Endothelial cell of umbilical vein (primary cell): ENCODE data around the gene ZNF689. TPM values are rescaled to one million over a fixed set of nuclear protein-coding genes. Genes with fewer than 3 reads are reported as not detected.

Experiments
- BruUV-seq: library from RNA; stranded (reverse); fragments of 400-500 nt; replicated peaks from 2 replicates; lab custom pipeline; 2021; lab: Mats Ljungman, UMichigan
- CTCF ChIA-PET: fragments of 300-600, 350-600 bp; sonication (Branson Sonifier 250); formaldehyde crosslinking; loops from one replicate; lab custom pipeline; 2021; ENCODE audit warnings: antibody characterized with exemption, inconsistent platforms; lab: Charles Lee
- POLR2A ChIA-PET: fragments of 300-600, 350-600 bp; sonication (Branson Sonifier 250); formaldehyde crosslinking; loops from one replicate; lab custom pipeline; 2021; ENCODE audit warnings: antibody characterized with exemption, inconsistent platforms; lab: Charles Lee
- DNase-seq: peaks from one replicate; pipeline ENCODE4 v3.0.0-alpha.2; 2011; ENCODE audit warnings: low read depth, low spot score
- FAIRE-seq: peaks from 2 replicates; lab custom pipeline; 2011; peaks lifted over from hg19 to GRCh38; lab: Jason Lieb, UNC
- H2AFZ ChIP-seq: 2 replicates; pipeline ENCODE4 v1.6.0; 2012; ENCODE audit warnings: low read depth, low read length, control low read depth, inconsistent platforms
- H3K27ac ChIP-seq: 2 replicates; pipeline ENCODE4 v1.5.1; 2011; ENCODE audit warnings: low read depth, mild to moderate bottlenecking, control low read depth, low read length, moderate library complexity; ENCODE audit not compliant: insufficient read depth
- H3K27me3 ChIP-seq, 2 experiments: 2 replicates each; pipeline versions ENCODE4 v1.6.0 to v1.6.1; 2011; ENCODE audit warnings: low read length in 2 of 2, mixed read lengths in 1 of 2; ENCODE audit not compliant: control insufficient read depth in 2 of 2, insufficient read depth in 2 of 2
- H3K36me3 ChIP-seq, 2 experiments: 2 replicates in 1 of 2; 3 replicates in 1 of 2; pipeline ENCODE4 v1.5.1; 2011; ENCODE audit warnings: low read length in 2 of 2, mild to moderate bottlenecking in 1 of 2, moderate library complexity in 1 of 2; ENCODE audit not compliant: control insufficient read depth in 2 of 2, insufficient read depth in 2 of 2; ENCODE audit errors: extremely low read depth in 1 of 2
- H3K4me1 ChIP-seq: 3 replicates; pipeline ENCODE4 v1.5.1; 2011; ENCODE audit warnings: mild to moderate bottlenecking, low read length; ENCODE audit not compliant: control insufficient read depth, insufficient read depth; ENCODE audit errors: extremely low read depth
- H3K4me2 ChIP-seq: 2 replicates; pipeline ENCODE4 v1.6.1; 2011; ENCODE audit warnings: low read length, control low read depth, mixed read lengths; ENCODE audit not compliant: insufficient read depth
- H3K4me3 ChIP-seq, 3 experiments: fragments of 200-600 bp in 1 of 3; sonication (generic), shearing (Covaris generic) in 1 of 3; replicated peaks in 1 of 3; 2 replicates each; pipeline ENCODE4 v1.5.1; 2011 to 2016; ENCODE audit warnings: control low read depth in 3 of 3, low read length in 3 of 3, mild to moderate bottlenecking in 2 of 3, inconsistent platforms in 1 of 3, low read depth in 1 of 3, moderate library complexity in 1 of 3; ENCODE audit not compliant: insufficient read depth in 1 of 3
- H3K79me2 ChIP-seq: 2 replicates; pipeline ENCODE4 v1.6.0; 2012; ENCODE audit warnings: low read length, inconsistent platforms; ENCODE audit not compliant: control insufficient read depth, insufficient read depth
- H3K9ac ChIP-seq: replicated peaks from 2 replicates; pipeline ENCODE3; 2011; ENCODE audit warnings: low read length, control low read depth; ENCODE audit not compliant: insufficient read depth; ENCODE audit errors: extremely low read depth
- H3K9me1 ChIP-seq: replicated peaks from 3 replicates; pipeline ENCODE4 v1.6.0; 2011; ENCODE audit warnings: mild to moderate bottlenecking, low read length; ENCODE audit not compliant: control insufficient read depth, insufficient read depth; ENCODE audit errors: extremely low read depth
- H3K9me3 ChIP-seq: replicated peaks from 2 replicates; pipeline ENCODE4 v1.5.1; 2012; ENCODE audit warnings: low read length, inconsistent platforms; ENCODE audit not compliant: control insufficient read depth, insufficient read depth
- H4K20me1 ChIP-seq: replicated peaks from 2 replicates; pipeline ENCODE3; 2011; ENCODE audit warnings: mild to moderate bottlenecking, low read length; ENCODE audit not compliant: control insufficient read depth, insufficient read depth; ENCODE audit errors: extremely low read depth
- EZH2 ChIP-seq: IDR thresholded peaks from 2 replicates; pipeline ENCODE4 v1.6.1; 2012; ENCODE audit warnings: borderline replicate concordance, low read depth, mild to moderate bottlenecking, moderate library complexity, low read length, inconsistent platforms; ENCODE audit not compliant: severe bottlenecking
- FOS ChIP-seq: IDR thresholded peaks from 2 replicates; pipeline ENCODE4 v1.6.1; 2011; ENCODE audit warnings: mild to moderate bottlenecking, low read length, moderate library complexity, borderline replicate concordance; ENCODE audit not compliant: insufficient read depth
- GATA2 ChIP-seq: IDR thresholded peaks from 2 replicates; pipeline ENCODE4 v1.7.0; 2011; ENCODE audit warnings: low read depth, mild to moderate bottlenecking, moderate library complexity, mixed read lengths, low read length; ENCODE audit not compliant: insufficient read length, insufficient read depth
- JUN ChIP-seq: IDR thresholded peaks from 2 replicates; pipeline ENCODE4 v1.6.1; 2011; ENCODE audit warnings: borderline replicate concordance, low read depth; ENCODE audit not compliant: insufficient read length, insufficient read depth
- MYC ChIP-seq: IDR thresholded peaks from one replicate; pipeline ENCODE4 v1.6.1; 2011; ENCODE audit warnings: mild to moderate bottlenecking, low read depth, low read length
- POLR2A ChIP-seq: IDR thresholded peaks from 2 replicates; pipeline ENCODE4 v1.6.1; 2012; ENCODE audit warnings: low read depth, mild to moderate bottlenecking, control low read depth, low read length
- POLR2AphosphoS5 ChIP-seq: IDR thresholded peaks from 2 replicates; pipeline ENCODE4 v1.6.1; 2012; ENCODE audit warnings: low read depth, mild to moderate bottlenecking, control low read depth, low read length, moderate library complexity; ENCODE audit not compliant: insufficient read depth
- dilution Hi-C: fragments of 300-500 bp; cut with MboI; formaldehyde crosslinking; loops from one replicate; pipeline ENCODE4 v1.15.0; 2019; ENCODE audit warnings: low sequenced_read_pairs; ENCODE audit not compliant: extremely low pct_ligation_motif_present
- intact Hi-C: fragments of 100-400 bp; cut with micrococcal nuclease; formaldehyde crosslinking; loops from one replicate; pipeline ENCODE4 v1.10.0; 2022
- polyA plus RNA-seq, 4 experiments: library from polyadenylated mRNA; depleted of rRNA in 3 of 4; stranded (reverse) in 3 of 4; unstranded in 1 of 4; fragments of >200 nt; gene quantifications; 2 replicates each; pipeline versions ENCODE4 v1.2.1 to v1.2.3, GENCODE V29; 2011 to 2012; ENCODE audit warnings: missing spikeins in 1 of 4
- total RNA-seq: library from RNA; stranded (reverse); gene quantifications from 2 replicates; pipeline ENCODE4 v1.2.3, GENCODE V29; 2021
- TF ChIP-seq, protein P1 (sequence below), 2 donors: IDR thresholded peaks; 1 replicate in 1 of 2; 2 replicates in 1 of 2; pipeline ENCODE4 v1.5.1; 2011; ENCODE audit warnings: low read length in 2 of 2, mild to moderate bottlenecking in 2 of 2, moderate library complexity in 2 of 2, control low read depth in 1 of 2, inconsistent platforms in 1 of 2, low read depth in 1 of 2; ENCODE audit not compliant: insufficient read depth in 1 of 2; ENCODE audit errors: extremely low read depth in 1 of 2
- TF ChIP-seq, protein P2 (sequence below): IDR thresholded peaks from 2 replicates; pipeline ENCODE4 v1.6.1; 2011; ENCODE audit not compliant: insufficient read depth, insufficient read length

Gene ZNF689
- total and polyA plus RNA-seq, 2 donors (not counting 3 experiments of a cell fraction or from before 2014, with no cell fraction given) = 7.5 to 8.4 TPM

DNA sequence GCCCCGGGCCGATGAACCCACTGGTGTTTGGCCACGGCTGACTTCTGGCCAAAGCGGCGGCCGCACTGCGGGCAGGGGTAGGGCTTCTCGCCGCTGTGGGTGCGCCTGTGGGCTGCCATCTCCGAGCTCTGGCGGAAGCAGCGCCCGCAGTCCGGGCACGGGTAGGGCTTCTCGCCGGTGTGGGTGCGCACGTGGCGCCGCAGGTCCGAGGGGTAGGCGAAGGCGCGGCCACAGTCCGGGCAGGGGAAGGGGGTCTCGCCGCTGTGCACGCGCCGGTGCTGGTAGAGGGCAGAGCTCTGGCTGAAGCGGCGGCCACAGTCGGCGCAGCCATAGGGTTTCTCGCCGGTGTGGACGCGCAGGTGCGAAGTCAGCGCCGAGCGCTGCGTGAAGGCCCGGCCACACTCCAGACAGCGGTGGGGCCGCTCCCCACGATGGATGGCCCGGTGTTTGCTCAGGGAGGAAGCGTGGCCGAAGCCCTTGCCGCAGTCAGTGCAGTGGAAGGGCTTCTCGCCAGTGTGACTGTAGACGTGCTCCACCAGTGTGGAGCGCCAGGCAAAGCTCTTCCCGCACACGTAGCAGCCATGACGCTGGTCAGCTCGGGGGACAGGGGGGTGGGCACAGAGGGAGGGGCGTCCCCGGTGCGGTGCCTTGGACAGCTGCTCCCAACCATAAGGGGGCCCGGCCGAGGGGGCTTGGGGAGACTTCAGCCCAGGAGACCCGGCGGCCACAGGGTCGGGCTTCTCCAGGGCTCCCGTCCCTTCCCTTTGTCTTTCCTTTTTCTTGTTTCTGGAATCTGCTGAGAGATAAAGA lies 54.7 kb downstream of the ZNF689 start:
- intact Hi-C loops (no loop called here), dilution Hi-C loops (no loop called here)
- Histone ChIP-seq H3K4me3 (no peak overlapping the region), H3K27ac (no peak overlapping the region), H4K20me1 (no peaks in the 10 kb centered on the region), H3K79me2 (peaks cover 23% of the 10 kb centered on the region), H3K9me3 (no peaks in the 10 kb centered on the region), H3K4me1 (peaks cover 8% of the 10 kb centered on the region), H3K36me3 (peaks cover 3 to 9% of the 10 kb centered on the region in 2 experiments), H2AFZ (no peak overlapping the region), H3K4me2 (no peak overlapping the region), H3K27me3 (no peaks in the 10 kb centered on the region), H3K9me1 (no peaks in the 10 kb centered on the region), H3K9ac (no peak overlapping the region)
- ChIA-PET CTCF (interaction anchor here (1.2 kb wide), 1 partner anchor 20 kb away, joined by 3 read pairs; the partner anchor contains the start of gene ZNF747), POLR2A (no interaction called here)
- DNase-seq (no peak), FAIRE-seq (no peak)
- no TSS peak for BruUV-seq
- TF ChIP-seq, protein P1, sequence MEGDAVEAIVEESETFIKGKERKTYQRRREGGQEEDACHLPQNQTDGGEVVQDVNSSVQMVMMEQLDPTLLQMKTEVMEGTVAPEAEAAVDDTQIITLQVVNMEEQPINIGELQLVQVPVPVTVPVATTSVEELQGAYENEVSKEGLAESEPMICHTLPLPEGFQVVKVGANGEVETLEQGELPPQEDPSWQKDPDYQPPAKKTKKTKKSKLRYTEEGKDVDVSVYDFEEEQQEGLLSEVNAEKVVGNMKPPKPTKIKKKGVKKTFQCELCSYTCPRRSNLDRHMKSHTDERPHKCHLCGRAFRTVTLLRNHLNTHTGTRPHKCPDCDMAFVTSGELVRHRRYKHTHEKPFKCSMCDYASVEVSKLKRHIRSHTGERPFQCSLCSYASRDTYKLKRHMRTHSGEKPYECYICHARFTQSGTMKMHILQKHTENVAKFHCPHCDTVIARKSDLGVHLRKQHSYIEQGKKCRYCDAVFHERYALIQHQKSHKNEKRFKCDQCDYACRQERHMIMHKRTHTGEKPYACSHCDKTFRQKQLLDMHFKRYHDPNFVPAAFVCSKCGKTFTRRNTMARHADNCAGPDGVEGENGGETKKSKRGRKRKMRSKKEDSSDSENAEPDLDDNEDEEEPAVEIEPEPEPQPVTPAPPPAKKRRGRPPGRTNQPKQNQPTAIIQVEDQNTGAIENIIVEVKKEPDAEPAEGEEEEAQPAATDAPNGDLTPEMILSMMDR (IDR thresholded peaks at IDR 0.05; ENCODE audit: extremely low read depth in 1 of 2, insufficient read depth in 1 of 2, low read depth in 1 of 2, low read length in 2 of 2) = no peak
- TF ChIP-seq POLR2AphosphoS5 (no peak), EZH2 (no peak), POLR2A (no peak), MYC (no peak), JUN (no peak), FOS (no peak), GATA2 (no peak)
- TF ChIP-seq, protein P2, sequence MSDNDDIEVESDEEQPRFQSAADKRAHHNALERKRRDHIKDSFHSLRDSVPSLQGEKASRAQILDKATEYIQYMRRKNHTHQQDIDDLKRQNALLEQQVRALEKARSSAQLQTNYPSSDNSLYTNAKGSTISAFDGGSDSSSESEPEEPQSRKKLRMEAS = no peak
